Esophagus muscularis mucosa (tissue), 4 donors: ENCODE measurements around the gene SEMA7A. TPM values are rescaled to one million over a fixed set of nuclear protein-coding genes. Genes with fewer than 3 reads are reported as not detected.

Experiments used
- DNase-seq: peaks from one replicate; pipeline ENCODE4 v3.0.0-alpha.2; 2017; ENCODE audit errors: extremely low spot score
- H3K27ac ChIP-seq, 4 donors: fragments of 200-600 bp; sonication (generic); replicated peaks in 1 of 4; 1 replicate in 3 of 4; 2 replicates in 1 of 4; pipeline ENCODE4 v1.5.1; 2016 to 2019; ENCODE audit warnings: mild to moderate bottlenecking in 1 of 4
- H3K27me3 ChIP-seq, 4 donors: fragments of 200-600 bp; sonication (generic); one replicate each; pipeline versions ENCODE4 v1.5.1 to v1.6.0; 2016 to 2019
- H3K36me3 ChIP-seq, 4 donors: fragments of 200-600 bp; sonication (generic); one replicate each; pipeline ENCODE4 v1.5.1; 2016 to 2019
- H3K4me1 ChIP-seq, 4 donors: fragments of 200-600 bp; sonication (generic); one replicate each; pipeline ENCODE4 v1.5.1; 2016 to 2019
- H3K4me3 ChIP-seq, 4 donors: fragments of 200-600 bp; sonication (generic); 1 replicate in 2 of 4; 2 replicates in 2 of 4; pipeline ENCODE4 v1.5.1; 2016 to 2019; ENCODE audit warnings: mild to moderate bottlenecking in 4 of 4, moderate library complexity in 1 of 4
- H3K9me3 ChIP-seq, 4 donors: fragments of 200-600 bp; sonication (generic); 1 replicate in 3 of 4; 2 replicates in 1 of 4; pipeline ENCODE4 v1.5.1; 2016 to 2019
- EP300 ChIP-seq: sonication (generic); formaldehyde crosslinking; IDR thresholded peaks from one replicate; pipeline ENCODE4 v1.6.1; 2017; ENCODE audit warnings: antibody characterized with exemption
- POLR2A ChIP-seq: fragments of 450-650 bp; IDR thresholded peaks from one replicate; pipeline ENCODE4 v1.6.1; 2017; ENCODE audit warnings: antibody characterized with exemption, moderate library complexity, mild to moderate bottlenecking, low read depth
- POLR2AphosphoS5 ChIP-seq, 2 donors: sonication (generic); formaldehyde crosslinking; IDR thresholded peaks; one replicate each; pipeline ENCODE4 v1.6.1; 2017; ENCODE audit warnings: antibody characterized with exemption in 2 of 2
- WGBS: methylation state at CpG from one replicate; pipeline ENCODE4 v1.1.5; 2018; 5-methylcytosine and 5-hydroxymethylcytosine counted together
- intact Hi-C: fragments of 100-400 bp; cut with DNase I; formaldehyde crosslinking; loops from one replicate; pipeline ENCODE4 v1.15.1; 2023
- total RNA-seq, 4 donors: library from RNA; depleted of rRNA; stranded (reverse); fragments of >200 nt; gene quantifications; one replicate each; pipeline versions ENCODE4 v1.1.0 to v1.2.1, GENCODE V29; 2016
- TF ChIP-seq, protein P1 (sequence below), 3 experiments: fragments of 200-600 bp in 2 of 3; fragments of 450-650 bp in 1 of 3; sonication (generic) in 2 of 3; IDR thresholded peaks; one replicate each; pipeline ENCODE4 v1.5.1; 2017 to 2019; ENCODE audit warnings: antibody characterized with exemption in 3 of 3, mild to moderate bottlenecking in 2 of 3, moderate library complexity in 1 of 3

SEMA7A gene
- total RNA-seq, 4 donors from 2014 or later: 1.2 to 4.1 (median 2.7) TPM

- TF ChIP-seq, protein P1, sequence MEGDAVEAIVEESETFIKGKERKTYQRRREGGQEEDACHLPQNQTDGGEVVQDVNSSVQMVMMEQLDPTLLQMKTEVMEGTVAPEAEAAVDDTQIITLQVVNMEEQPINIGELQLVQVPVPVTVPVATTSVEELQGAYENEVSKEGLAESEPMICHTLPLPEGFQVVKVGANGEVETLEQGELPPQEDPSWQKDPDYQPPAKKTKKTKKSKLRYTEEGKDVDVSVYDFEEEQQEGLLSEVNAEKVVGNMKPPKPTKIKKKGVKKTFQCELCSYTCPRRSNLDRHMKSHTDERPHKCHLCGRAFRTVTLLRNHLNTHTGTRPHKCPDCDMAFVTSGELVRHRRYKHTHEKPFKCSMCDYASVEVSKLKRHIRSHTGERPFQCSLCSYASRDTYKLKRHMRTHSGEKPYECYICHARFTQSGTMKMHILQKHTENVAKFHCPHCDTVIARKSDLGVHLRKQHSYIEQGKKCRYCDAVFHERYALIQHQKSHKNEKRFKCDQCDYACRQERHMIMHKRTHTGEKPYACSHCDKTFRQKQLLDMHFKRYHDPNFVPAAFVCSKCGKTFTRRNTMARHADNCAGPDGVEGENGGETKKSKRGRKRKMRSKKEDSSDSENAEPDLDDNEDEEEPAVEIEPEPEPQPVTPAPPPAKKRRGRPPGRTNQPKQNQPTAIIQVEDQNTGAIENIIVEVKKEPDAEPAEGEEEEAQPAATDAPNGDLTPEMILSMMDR (IDR thresholded peaks at IDR 0.05): no peak
- TF ChIP-seq EP300: no peak
- no peak for TF ChIP-seq POLR2AphosphoS5 (IDR thresholded peaks at IDR 0.05)
- no peak for TF ChIP-seq POLR2A
- 88% methylated on average over 16 of the region's 16 CpGs for WGBS
Measured at GRCh38 chr15:74451861-74452835, 18.4 kb upstream of the SEMA7A start.

DNA sequence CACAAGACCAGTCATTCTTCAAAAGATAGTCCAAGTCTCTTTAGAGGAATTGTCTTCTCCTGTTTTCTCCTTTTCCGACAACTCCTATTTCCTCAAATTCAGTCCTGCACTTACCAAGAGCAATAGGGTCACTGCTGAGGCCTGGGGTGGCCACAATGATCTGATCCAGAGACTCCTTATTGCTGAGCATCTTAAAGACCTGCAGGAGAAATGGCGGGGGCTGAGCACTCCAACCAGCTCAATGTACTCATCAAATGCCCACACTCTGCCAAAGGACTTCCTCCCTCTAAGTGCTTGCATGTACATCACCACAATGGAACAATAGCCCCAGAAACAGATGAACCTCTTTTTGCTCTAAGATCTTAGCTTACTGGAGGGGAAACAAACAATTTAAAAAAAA lies 17.6 kb upstream of the SEMA7A start:
- Histone ChIP-seq H3K4me3 (no peak overlapping the region), H3K4me1 (no peaks in the 10 kb centered on the region), H3K27me3 (no peaks in the 10 kb centered on the region), H3K27ac (no peak overlapping the region), H3K36me3 (peaks cover 34 to 100% (median 98%) of the 10 kb centered on the region in 4 donors), H3K9me3 (no peaks in the 10 kb centered on the region)
- WGBS: 100% methylated on average over 2 of the region's 2 CpGs
- no peak for DNase-seq
- intact Hi-C loops: no loop called here
- TF ChIP-seq, protein P1 (IDR thresholded peaks at IDR 0.05): no peak
- no peak for TF ChIP-seq POLR2A
- TF ChIP-seq POLR2AphosphoS5 (IDR thresholded peaks at IDR 0.05): no peak
- no peak for TF ChIP-seq EP300

More at GRCh38 chr15:74451861-74452835, 18.4 kb upstream of the SEMA7A start:
- no peaks in the 10 kb centered on the region for H3K27me3 ChIP-seq
- no peak overlapping the region for H3K4me3 ChIP-seq
- peaks cover 29 to 100% (median 98%) of the 10 kb centered on the region in 4 donors for H3K36me3 ChIP-seq
- no peaks in the 10 kb centered on the region for H3K4me1 ChIP-seq
- no peaks in the 10 kb centered on the region for H3K9me3 ChIP-seq
- no peak overlapping the region for H3K27ac ChIP-seq
- intact Hi-C loops: no loop called here
- no peak for DNase-seq

- no peak for DNase-seq
- no peaks in the 10 kb centered on the region for H3K27me3 ChIP-seq
- 90% methylated on average over 9 of the region's 12 CpGs for WGBS
- H3K4me3 ChIP-seq: no peak overlapping the region
- intact Hi-C loops: no loop called here
- peaks cover 44 to 100% (median 96%) of the 10 kb centered on the region in 4 donors for H3K36me3 ChIP-seq
- H3K27ac ChIP-seq: no peak overlapping the region
- H3K9me3 ChIP-seq: no peaks in the 10 kb centered on the region
- no peaks in the 10 kb centered on the region for H3K4me1 ChIP-seq
- TF ChIP-seq POLR2AphosphoS5 (IDR thresholded peaks at IDR 0.05): no peak
- no peak for TF ChIP-seq POLR2A
- TF ChIP-seq EP300: no peak
- TF ChIP-seq, protein P1 (IDR thresholded peaks at IDR 0.05): no peak
Measured at GRCh38 chr15:74449643-74450205, 16.0 kb upstream of the SEMA7A start.

DNA sequence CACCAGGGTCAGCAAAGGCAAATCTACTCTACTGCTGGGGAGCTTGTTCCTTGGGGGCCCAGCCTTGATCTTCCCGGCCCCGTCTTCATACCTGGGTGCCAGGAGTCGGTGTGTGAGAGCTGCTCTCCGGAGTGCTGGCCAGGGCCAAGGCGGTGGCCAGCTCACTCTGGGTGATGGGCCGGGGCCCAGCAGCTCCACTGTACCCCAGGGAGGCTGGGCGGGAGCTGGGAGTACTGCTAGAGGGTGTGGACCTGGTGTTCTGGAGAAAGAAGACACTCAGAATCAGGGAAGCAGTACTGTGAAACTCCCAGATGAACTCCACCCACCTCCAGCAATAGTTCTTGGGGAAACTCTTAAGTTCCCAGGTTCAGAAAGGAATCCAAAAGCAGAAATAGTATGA lies 15.3 kb upstream of the SEMA7A start:
- no peak for DNase-seq
- TF ChIP-seq POLR2AphosphoS5 (IDR thresholded peaks at IDR 0.05) (no peak), EP300 (no peak)
- TF ChIP-seq, protein P1 (IDR thresholded peaks at IDR 0.05): no peak
- H3K4me1 ChIP-seq: no peaks in the 10 kb centered on the region
- intact Hi-C loops: no loop called here
- no peak overlapping the region for H3K27ac ChIP-seq
- H3K4me3 ChIP-seq: no peak overlapping the region
- peaks cover 44 to 100% (median 92%) of the 10 kb centered on the region in 4 donors for H3K36me3 ChIP-seq
- H3K9me3 ChIP-seq: no peaks in the 10 kb centered on the region
- no peaks in the 10 kb centered on the region for H3K27me3 ChIP-seq
- WGBS: 89% methylated on average over 7 of the region's 7 CpGs
